Small intestine (tissue), 7 donors: ENCODE results near the gene THRB. TPM values are rescaled to one million over a fixed set of nuclear protein-coding genes. Genes with fewer than 3 reads are reported as not detected.

Source experiments
- DNase-seq, 2 donors: peaks; one replicate each; pipeline versions ENCODE4 v3.0.0 to v3.0.0-alpha.2; 2013
- FAIRE-seq: peaks from 2 replicates; lab custom pipeline; 2012; peaks lifted over from hg19 to GRCh38; lab: Jason Lieb, UNC
- H3K27ac ChIP-seq, 3 donors: one replicate each; pipeline ENCODE4 v1.5.1; 2013; ENCODE audit warnings: low read length in 2 of 3, mild to moderate bottlenecking in 2 of 3, control low read depth in 1 of 3, inconsistent platforms in 1 of 3, low read depth in 1 of 3, moderate library complexity in 1 of 3
- H3K27me3 ChIP-seq, 3 donors: one replicate each; pipeline ENCODE4 v1.6.1; 2013; ENCODE audit warnings: low read length in 3 of 3, inconsistent platforms in 1 of 3; ENCODE audit not compliant: control insufficient read depth in 3 of 3, insufficient read depth in 3 of 3
- H3K36me3 ChIP-seq, 3 donors: one replicate each; pipeline ENCODE4 v1.6.1; 2013; ENCODE audit warnings: low read length in 3 of 3, inconsistent platforms in 1 of 3, low read depth in 1 of 3, mild to moderate bottlenecking in 1 of 3, moderate library complexity in 1 of 3; ENCODE audit not compliant: control insufficient read depth in 3 of 3, insufficient read depth in 2 of 3
- H3K4me1 ChIP-seq, 3 donors: one replicate each; pipeline ENCODE4 v1.6.1; 2013; ENCODE audit warnings: low read length in 2 of 3, inconsistent platforms in 1 of 3, low read depth in 1 of 3, mild to moderate bottlenecking in 1 of 3, moderate library complexity in 1 of 3; ENCODE audit not compliant: control insufficient read depth in 3 of 3, insufficient read depth in 2 of 3
- H3K4me3 ChIP-seq, 3 donors: one replicate each; pipeline ENCODE4 v1.5.1; 2013; ENCODE audit warnings: low read length in 3 of 3, control low read depth in 1 of 3, inconsistent platforms in 1 of 3, low read depth in 1 of 3, mild to moderate bottlenecking in 1 of 3, moderate library complexity in 1 of 3
- H3K9me3 ChIP-seq, 2 donors: one replicate each; pipeline ENCODE4 v1.6.1; 2013; ENCODE audit warnings: low read depth in 1 of 2, low read length in 1 of 2; ENCODE audit not compliant: control insufficient read depth in 2 of 2, insufficient read depth in 1 of 2
- WGBS, 3 donors: extraction: QIAGEN DNeasy Blood & Tissue Kit; methylation state at CpG; one replicate each; pipeline ENCODE4 v1.1.7; 2013; 5-methylcytosine and 5-hydroxymethylcytosine counted together
- polyA plus RNA-seq, 4 donors: library from polyadenylated mRNA; stranded (reverse) in 3 of 4; unstranded in 1 of 4; fragments of 200-250 nt in 3 of 4; fragments of 120-200 nt in 1 of 4; gene quantifications; one replicate each; pipeline versions ENCODE4 v1.2.1 to v1.2.3, GENCODE V29; 2013
- donor health status: healthy with polysubstance abuse.
- donor health status: control.
- donor health status: control.
- donor health status: Bipolar disorder and iron deficiency.
- donor health status: healthy.

Gene THRB
- polyA plus RNA-seq, 4 donors = 3.2 to 46.1 (median 4.4) TPM

DNA sequence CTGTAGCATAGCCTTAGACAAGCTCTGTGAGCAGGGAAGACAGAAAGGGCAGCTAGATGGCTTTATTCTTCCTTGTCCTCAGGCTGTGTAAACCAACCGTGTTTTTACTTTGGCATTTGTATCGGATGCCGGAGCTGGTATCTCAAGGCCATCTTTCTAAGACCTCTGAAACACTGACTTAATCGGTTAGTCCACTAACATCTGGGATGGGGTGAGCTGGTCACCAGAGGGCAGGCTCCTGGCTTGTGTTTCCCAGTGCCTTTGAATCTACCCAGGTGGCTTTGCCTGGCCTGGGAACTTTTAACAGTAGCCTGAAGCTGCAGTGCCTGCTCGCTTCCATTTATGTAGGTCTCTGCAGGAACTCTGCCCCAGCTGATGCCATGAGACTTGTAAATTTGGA, 296.8 kb downstream of the THRB start:
- DNase-seq = no peak
- no peaks in the 10 kb centered on the region for H3K27me3 ChIP-seq
- H3K36me3 ChIP-seq = no peaks in the 10 kb centered on the region
- no peaks in the 10 kb centered on the region for H3K9me3 ChIP-seq
- WGBS, 3 donors = 87 to 91% (median 89%) methylated on average over 5 of the region's 5 CpGs
- H3K27ac ChIP-seq = no peak overlapping the region
- H3K4me1 ChIP-seq = no peaks in the 10 kb centered on the region
- H3K4me3 ChIP-seq = no peak overlapping the region
- FAIRE-seq = no peak

DNA sequence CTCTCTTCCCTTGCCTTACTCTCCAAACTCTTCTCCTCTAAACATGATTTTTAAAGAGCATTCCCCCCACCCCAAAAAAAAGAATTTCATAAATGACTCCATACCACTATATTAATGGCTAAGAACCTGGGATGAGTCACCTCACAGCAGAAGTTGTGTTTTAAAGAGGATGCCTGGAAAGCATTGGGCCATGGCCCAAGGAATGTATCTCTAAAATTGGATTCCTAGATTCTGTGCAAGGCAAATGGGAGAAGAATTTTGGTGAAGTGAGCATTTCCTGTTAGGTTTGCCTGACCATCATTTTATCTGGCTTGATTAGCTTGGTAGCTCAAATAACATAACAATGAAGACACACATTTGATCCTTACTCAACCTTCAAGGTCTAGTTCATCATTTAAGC, 298.1 kb downstream of the THRB start:
- no peaks in the 10 kb centered on the region for H3K36me3 ChIP-seq
- H3K4me1 ChIP-seq = no peaks in the 10 kb centered on the region
- DNase-seq (no peak), FAIRE-seq (no peak)
- no peak overlapping the region for H3K27ac ChIP-seq
- no peaks in the 10 kb centered on the region for H3K27me3 ChIP-seq
- H3K4me3 ChIP-seq = no peak overlapping the region
- H3K9me3 ChIP-seq = no peaks in the 10 kb centered on the region

DNA sequence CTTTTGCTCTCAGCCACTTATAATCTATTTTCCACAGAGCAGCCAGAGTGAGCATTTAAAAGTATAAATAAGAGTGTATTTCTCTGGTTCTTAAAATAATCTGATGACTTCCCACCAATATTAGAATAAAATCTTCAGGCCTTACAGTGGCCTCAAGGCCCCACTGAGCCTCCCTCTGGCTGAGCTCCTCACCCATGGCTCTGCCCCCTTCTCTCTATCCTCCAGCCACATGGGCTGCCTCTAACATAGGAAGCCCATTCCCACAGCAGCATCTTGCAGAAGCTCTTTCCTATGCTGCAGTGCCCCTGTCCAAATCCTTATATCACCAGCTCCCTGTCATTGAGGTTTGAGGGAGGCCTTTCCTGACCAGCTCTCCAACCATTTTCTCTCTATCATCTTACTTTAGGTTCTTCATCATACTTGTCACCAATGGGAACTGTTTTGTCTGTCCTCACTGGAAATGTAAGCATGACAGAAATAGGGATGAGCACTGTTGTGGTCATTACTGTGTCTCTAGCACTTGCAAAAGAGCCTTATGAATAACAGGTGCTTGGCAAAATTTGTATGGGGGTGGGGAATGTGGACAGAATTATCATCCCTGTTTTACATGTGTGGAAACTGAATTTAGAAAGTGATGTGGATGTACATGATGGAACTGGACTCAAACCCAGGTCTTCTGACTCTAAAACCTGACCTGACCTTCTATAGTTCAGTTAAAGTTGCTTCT, 299.0 kb downstream of the THRB start:
- Histone ChIP-seq H3K4me1 (no peaks in the 10 kb centered on the region), H3K4me3 (no peak overlapping the region), H3K36me3 (no peaks in the 10 kb centered on the region), H3K27ac (no peak overlapping the region), H3K27me3 (no peaks in the 10 kb centered on the region), H3K9me3 (no peaks in the 10 kb centered on the region)
- FAIRE-seq (no peak), DNase-seq (no peak)

DNA sequence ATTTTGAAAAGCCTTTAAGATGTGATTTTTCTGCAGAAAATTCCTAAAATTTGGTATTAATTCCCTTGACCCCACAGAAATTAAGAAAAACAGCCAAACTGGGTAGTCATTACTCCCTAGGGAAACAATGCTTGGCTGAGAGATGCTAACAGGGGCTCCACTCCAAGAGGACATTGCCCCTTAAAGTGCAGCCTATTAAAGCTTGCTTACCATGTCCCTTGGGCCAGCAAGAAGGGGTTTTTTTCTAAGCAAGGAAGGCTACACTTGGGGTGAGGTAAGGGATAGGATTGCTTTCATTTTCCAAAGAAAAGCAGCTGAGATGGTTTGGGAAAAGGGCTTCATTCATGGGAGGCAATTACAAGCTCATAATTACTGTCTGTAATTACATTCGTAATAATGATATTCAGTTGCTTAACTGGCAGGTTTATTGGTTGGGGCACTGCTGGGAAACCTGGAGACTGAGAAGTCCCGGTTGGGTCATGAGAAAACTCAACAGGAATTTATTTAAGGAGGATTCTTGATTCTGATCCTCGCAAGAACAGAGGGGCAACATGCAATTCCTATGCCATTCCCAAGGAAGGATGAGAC, 302.1 kb downstream of the THRB start:
- WGBS, 3 donors = 62 to 73% (median 71%) methylated on average over 3 of the region's 3 CpGs
- H3K9me3 ChIP-seq = no peaks in the 10 kb centered on the region
- H3K36me3 ChIP-seq = peaks cover 0 to 4% (median 0%) of the 10 kb centered on the region in 3 donors
- H3K4me1 ChIP-seq = no peaks in the 10 kb centered on the region
- FAIRE-seq (no peak), DNase-seq (no peak)
- H3K27ac ChIP-seq = no peak overlapping the region
- no peak overlapping the region for H3K4me3 ChIP-seq
- no peaks in the 10 kb centered on the region for H3K27me3 ChIP-seq

DNA sequence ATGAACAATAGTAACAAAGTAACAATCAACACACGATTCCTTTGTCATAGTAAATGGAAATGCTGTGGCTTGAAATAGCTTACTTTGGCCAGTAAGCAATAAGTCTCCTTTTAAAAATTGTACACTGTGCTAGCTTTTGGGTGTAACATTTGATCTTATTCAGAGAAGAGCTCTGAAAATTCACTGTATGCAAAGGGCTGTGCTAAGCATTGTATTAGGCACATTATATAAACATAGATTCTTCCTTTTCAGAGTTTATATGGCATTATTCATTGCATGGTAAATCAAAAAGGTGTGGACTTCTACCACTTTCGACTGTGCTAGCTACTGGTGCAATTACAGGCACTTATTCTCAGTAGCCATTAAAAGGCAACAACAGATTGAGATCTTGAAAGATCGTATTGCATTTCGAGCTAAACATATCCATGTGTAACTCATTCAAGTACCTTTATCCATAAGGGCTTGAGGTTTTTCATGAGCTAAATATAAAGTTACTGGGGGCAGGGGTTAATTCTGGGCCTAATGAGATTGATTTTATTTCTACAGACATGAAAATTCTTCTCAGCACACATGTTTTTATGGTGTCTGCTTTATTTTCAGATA, 302.7 kb downstream of the THRB start:
- WGBS, 3 donors = 83 to 89% (median 88%) methylated on average over 4 of the region's 4 CpGs
- H3K27me3 ChIP-seq = no peaks in the 10 kb centered on the region
- DNase-seq = no peak
- no peak overlapping the region for H3K4me3 ChIP-seq
- peaks cover 0 to 6% (median 0%) of the 10 kb centered on the region in 3 donors for H3K36me3 ChIP-seq
- no peaks in the 10 kb centered on the region for H3K4me1 ChIP-seq
- H3K27ac ChIP-seq = no peak overlapping the region
- H3K9me3 ChIP-seq = no peaks in the 10 kb centered on the region
- FAIRE-seq = no peak

DNA sequence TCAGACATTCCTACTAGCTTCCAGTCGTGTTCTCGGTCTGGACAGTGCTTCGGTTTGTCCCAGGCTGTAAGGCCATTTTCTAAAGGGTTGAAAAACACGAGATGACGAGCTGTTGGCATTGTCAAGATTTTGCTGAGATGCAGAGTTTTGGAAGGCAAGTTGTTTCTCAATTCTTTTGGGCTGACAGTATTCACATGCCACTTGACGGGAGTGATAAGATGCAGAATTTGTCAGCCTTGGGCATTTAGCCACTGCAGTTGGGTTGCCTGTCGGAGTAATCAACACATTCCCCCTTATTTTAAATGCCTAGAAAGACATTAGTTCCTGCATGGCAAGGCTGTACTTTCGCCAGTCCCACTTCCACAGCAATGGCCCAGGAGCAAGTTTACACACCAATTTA, 304.4 kb downstream of the THRB start:
- no peak overlapping the region for H3K27ac ChIP-seq
- H3K9me3 ChIP-seq = no peaks in the 10 kb centered on the region
- peaks cover 0 to 10% (median 0%) of the 10 kb centered on the region in 3 donors for H3K36me3 ChIP-seq
- 82 to 95% (median 90%) methylated on average over 8 of the region's 8 CpGs for WGBS, 3 donors
- H3K27me3 ChIP-seq = no peaks in the 10 kb centered on the region
- no peak overlapping the region for H3K4me3 ChIP-seq
- DNase-seq = no peak
- H3K4me1 ChIP-seq = no peaks in the 10 kb centered on the region
- no peak for FAIRE-seq

DNA sequence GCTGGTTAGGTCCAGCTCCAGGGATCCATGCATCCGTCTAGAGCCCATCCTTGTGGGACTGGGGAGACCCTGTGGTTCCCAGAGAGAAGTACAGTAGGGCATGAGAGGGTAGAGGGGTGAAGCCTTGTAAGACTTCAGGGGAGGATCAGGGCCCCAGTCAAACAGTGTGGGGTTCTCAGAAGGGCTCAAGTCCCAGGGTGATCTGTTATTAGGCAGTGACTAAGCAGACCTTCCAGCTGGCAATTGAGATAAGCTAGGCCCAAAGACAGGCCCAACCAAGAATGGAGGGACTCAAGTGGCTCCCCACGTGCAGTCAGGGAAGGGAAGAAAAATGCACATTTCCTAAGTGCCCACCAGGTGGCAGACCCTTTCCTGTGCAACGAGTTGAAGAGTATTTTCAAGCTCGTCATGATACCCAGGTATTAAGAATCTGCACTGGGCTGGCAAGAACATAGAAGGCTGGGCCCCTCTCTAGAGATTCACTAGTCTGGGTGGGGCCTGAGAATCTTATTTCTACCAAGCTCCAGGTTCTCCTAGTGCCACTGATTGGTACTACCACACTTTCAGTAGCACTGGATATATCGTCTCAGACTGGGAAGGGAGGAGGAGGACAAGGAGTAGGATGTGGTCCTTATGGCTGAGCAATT, 308.8 kb downstream of the THRB start:
- no peak overlapping the region for H3K27ac ChIP-seq
- 39 to 43% (median 40%) methylated on average over 5 of the region's 5 CpGs for WGBS, 3 donors
- peak; percentile 39 to 62 for DNase-seq
- no peaks in the 10 kb centered on the region for H3K9me3 ChIP-seq
- no peaks in the 10 kb centered on the region for H3K4me1 ChIP-seq
- H3K27me3 ChIP-seq = no peaks in the 10 kb centered on the region
- no peak overlapping the region for H3K4me3 ChIP-seq
- H3K36me3 ChIP-seq = peaks cover 0 to 10% (median 0%) of the 10 kb centered on the region in 3 donors
- no peak for FAIRE-seq

DNA sequence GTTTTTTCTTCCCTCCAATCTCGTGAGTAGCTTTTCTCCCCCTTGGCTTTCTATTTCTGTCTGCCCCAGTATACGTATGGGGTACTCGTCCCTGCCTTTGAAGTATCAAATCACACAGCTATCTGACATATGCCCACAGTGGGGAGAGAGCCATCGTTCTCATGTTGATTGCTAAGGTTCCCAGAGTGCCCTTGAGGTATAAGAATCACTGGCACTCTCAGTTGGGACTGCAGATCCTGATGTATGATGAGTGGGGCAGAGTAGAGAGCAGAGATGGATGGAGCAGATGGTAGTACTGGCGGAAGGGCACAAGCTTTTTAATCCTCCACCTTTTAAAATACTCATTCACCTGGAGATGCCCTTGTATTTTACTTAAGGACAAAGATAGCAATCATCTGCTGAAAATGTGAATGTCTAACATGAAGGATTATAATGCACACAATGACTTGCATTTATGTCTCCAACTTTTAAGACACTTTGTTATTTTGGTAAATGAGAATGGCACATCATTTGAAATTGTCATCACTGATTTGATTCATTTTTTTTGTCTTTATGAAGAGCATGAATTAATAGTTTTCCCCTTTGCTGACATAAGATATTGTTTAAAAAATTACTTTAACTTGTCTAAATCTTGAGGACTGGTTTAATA, 310.0 kb downstream of the THRB start:
- Histone ChIP-seq H3K4me1 (no peaks in the 10 kb centered on the region), H3K27ac (no peak overlapping the region), H3K4me3 (no peak overlapping the region), H3K27me3 (no peaks in the 10 kb centered on the region), H3K9me3 (no peaks in the 10 kb centered on the region), H3K36me3 (peaks cover 0 to 7% (median 0%) of the 10 kb centered on the region in 3 donors)
- FAIRE-seq = no peak
- no peak for DNase-seq
- 82 to 91% (median 83%) methylated on average over 5 of the region's 5 CpGs for WGBS, 3 donors
